ENCODE measurements around the gene EIF4A3.
"Not testable (repeated sequence)": the region's sequence is repeated elsewhere in the genome, so short reads cannot be mapped to it uniquely, and the experiment has no call there.

Gene EIF4A3

GRCh38 chr17:80097844-80098691 lies 48.9 kb downstream of the EIF4A3 start:
- no peak for DNase-seq

GRCh38 chr17:80097127-80097621 lies 49.8 kb downstream of the EIF4A3 start:
- no peak for DNase-seq

- no peak for DNase-seq
Measured at GRCh38 chr17:80096561-80097021, 50.3 kb downstream of the EIF4A3 start.

GRCh38 chr17:80095844-80096475 lies 51.0 kb downstream of the EIF4A3 start:
- no peak for DNase-seq

- no peak for DNase-seq
Measured at GRCh38 chr17:80095038-80095843, 51.7 kb downstream of the EIF4A3 start.

- peak; percentile 52 for DNase-seq
Measured at GRCh38 chr17:80092959-80093358, 54.0 kb downstream of the EIF4A3 start.

- DNase-seq, result no peak
Measured at GRCh38 chr17:80091376-80091775, 55.6 kb downstream of the EIF4A3 start.

- DNase-seq, result not testable (repeated sequence)
Measured at GRCh38 chr17:80090164-80090563, 56.8 kb downstream of the EIF4A3 start.

GRCh38 chr17:80089762-80090161 lies 57.2 kb downstream of the EIF4A3 start:
- DNase-seq, result no peak

GRCh38 chr17:80087346-80088265 lies 59.3 kb downstream of the EIF4A3 start:
- no peak for DNase-seq

- DNase-seq, result no peak
Measured at GRCh38 chr17:80086616-80087015, 60.3 kb downstream of the EIF4A3 start.

- DNase-seq, result no peak
Measured at GRCh38 chr17:80086081-80086480, 60.8 kb downstream of the EIF4A3 start.

- no peak for DNase-seq
Measured at GRCh38 chr17:80084773-80085172, 62.2 kb downstream of the EIF4A3 start.

Measured in hematopoietic multipotent progenitor cell treated with erythropoietin and hydrocortisone succinate and interleukin-3 and kit ligand, for 6 days (in vitro differentiated cells).